SH-SY5Y (cell line): ENCODE measurements around the gene ENAH.

Source experiments
- GATA2 ChIP-seq: IDR thresholded peaks from 2 replicates; pipeline ENCODE4 v1.6.1; 2011; ENCODE audit warnings: mild to moderate bottlenecking, low read depth, low read length
- GATA3 ChIP-seq: IDR thresholded peaks from 2 replicates; pipeline ENCODE4 v1.6.1; 2011; ENCODE audit warnings: low read depth, mild to moderate bottlenecking, low read length, moderate library complexity

ENAH gene

GRCh38 chr1:225638853-225639252 is 14.1 kb downstream of the ENAH start:
- TF ChIP-seq GATA2 (no peak), GATA3 (no peak)

DNA sequence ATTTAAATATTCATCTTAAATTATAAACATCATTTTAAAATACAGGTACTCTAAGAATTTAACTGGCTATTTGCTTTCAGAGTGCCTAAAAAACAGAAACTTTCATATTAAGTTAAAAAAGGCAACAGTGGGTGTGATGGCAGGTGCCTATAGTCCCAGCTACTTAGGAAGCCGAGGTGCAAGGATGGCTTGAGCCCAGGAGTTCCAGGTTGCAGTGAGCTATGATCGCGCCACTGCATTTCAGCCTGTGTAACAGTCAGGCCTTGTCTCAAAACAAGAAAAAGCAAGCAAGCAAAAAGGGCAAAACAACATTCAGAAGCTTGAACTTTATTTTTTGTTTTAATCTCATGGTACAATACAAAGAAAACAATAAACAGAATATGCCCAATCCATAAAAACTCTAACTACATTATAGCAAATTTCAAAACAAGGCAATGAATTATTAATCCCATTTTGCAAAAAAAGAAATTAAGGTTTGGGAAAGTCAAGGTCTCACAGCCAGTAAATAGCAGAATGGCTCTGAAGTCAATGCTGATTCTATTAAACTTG is 15.2 kb downstream of the ENAH start:
- TF ChIP-seq GATA2, result no peak
- TF ChIP-seq GATA3, result no peak

GRCh38 chr1:225635649-225636048 is 17.3 kb downstream of the ENAH start:
- TF ChIP-seq GATA2 (no peak), GATA3 (no peak)

DNA sequence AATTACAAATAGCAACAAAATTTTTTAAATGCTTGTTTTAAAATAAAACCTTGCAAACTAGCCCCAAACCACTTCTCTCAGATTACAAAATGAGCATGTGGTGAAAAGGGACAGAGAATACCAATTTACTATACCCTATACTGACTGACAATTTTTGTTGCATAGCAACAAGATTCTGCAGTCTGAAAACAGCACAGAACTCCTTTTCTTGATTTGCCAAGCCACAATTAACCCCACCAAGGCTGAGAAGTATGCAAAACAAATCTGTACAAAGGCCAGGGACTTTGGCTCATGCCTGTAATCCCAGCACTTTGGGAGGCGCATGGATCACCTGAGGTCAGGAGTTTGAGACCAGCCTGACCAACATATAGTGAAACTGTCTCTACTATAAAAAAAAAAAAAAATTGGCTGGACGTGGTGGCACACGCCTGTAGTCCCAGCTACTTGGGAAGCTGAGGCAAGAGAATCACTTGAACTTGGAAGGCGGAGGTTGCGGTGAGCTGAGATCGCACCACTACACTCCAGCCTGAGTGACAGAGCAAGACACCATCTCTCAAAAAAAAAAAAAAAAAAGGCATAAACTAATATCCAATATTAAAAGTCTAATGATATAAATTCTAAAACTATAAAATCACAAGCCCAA is 21.8 kb downstream of the ENAH start:
- TF ChIP-seq GATA3 (no peak), GATA2 (no peak)

DNA sequence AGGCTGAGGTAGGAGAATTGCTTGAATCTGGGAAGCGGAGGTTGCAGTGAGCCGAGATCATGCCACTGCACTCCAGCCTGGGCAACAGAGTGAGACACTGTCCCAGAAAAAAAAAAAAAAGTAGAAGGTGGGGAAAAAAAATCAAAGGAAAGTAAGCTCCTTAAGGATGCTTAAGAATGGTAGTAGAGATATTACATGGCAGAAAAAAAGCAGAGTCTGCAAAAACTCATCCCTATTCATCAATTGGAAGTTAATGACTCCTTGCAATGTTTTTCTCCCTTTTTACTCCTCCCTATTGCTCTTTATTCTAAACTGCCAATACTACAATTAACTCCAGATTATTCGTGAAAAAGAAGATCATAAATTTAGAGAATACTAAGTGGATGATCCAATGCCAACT is 23.4 kb downstream of the ENAH start:
- TF ChIP-seq GATA2, result no peak
- no peak for TF ChIP-seq GATA3

DNA sequence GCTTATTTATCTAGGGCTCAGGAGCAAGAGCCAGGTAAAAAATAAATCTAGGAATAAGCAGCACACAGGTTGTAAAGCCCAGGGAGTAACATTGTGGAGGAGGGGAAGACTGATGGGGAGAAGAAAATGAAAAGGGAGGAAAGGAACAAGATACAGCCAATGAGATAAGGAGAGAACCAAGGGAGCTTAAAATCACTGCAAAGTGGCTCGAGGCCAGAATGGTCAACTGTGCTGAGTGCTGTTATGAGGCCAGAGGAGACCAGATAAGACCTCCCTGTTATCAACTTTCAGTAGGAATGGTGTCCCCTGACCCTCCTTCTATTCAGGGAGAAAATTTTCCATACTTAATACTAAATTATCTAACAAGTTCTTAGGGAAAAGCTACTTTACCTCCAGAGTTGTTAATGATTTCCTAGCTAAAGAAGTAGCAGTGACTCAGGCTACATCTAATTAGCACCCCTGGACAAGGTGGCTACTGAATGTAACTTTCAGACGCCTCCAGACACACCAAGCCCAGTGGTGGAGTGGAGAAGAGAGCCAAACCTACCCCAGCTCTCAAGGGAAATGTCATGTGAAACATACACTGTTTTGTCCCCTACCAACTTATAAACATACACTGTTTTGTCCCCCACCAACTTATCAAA is 25.5 kb downstream of the ENAH start:
- TF ChIP-seq GATA3 (no peak), GATA2 (0 out of 2 replicates have a peak, but pooled peaks have one; percentile 9)

- no peak for TF ChIP-seq GATA3
- no peak for TF ChIP-seq GATA2
These were observed 26.2 kb downstream of the ENAH start for GRCh38 chr1:225626698-225627097.

- no peak for TF ChIP-seq GATA3
- no peak for TF ChIP-seq GATA2
These were observed 35.0 kb downstream of the ENAH start for GRCh38 chr1:225617956-225618355.

GRCh38 chr1:225617479-225617878 is 35.4 kb downstream of the ENAH start:
- TF ChIP-seq GATA3, result no peak
- TF ChIP-seq GATA2, result no peak

- TF ChIP-seq GATA3 (no peak), GATA2 (no peak)
These were observed 39.9 kb downstream of the ENAH start for GRCh38 chr1:225613006-225613405.

- no peak for TF ChIP-seq GATA2
These were observed 40.6 kb downstream of the ENAH start for GRCh38 chr1:225612287-225612686.

DNA sequence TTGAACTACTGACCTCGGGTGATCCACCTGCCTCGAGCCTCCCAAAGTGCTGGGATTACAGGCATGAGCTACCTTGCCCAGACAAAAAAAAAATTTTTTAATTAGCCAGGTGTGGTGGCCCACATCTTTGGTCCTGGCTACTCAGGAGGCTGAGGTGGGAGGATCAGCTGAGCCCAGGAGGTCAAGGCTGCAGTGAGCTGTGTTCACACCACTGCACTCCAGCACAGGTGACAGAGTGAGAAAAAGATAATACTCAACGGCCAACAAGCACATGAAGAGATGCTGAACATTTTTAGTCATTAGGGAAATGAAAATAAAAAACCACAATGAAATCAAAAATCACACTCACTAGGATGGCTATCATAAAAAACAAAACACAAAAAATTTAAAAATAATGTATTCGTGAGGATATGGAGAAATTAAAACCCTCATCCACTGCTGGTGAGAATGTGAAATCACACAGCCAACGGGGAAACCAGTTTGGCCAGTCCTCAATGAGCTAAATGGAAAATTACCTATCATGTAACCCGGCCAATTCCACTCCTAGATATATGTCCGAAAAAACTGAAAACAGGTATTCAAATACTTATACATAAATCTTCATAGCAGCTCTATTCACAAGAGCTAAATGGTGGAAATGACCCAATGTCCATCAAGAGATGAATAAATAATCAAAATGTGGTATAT is 41.2 kb downstream of the ENAH start:
- TF ChIP-seq GATA2, result no peak

- TF ChIP-seq GATA3, result no peak
- TF ChIP-seq GATA2, result no peak
These were observed 42.4 kb downstream of the ENAH start for GRCh38 chr1:225610539-225610938.

DNA sequence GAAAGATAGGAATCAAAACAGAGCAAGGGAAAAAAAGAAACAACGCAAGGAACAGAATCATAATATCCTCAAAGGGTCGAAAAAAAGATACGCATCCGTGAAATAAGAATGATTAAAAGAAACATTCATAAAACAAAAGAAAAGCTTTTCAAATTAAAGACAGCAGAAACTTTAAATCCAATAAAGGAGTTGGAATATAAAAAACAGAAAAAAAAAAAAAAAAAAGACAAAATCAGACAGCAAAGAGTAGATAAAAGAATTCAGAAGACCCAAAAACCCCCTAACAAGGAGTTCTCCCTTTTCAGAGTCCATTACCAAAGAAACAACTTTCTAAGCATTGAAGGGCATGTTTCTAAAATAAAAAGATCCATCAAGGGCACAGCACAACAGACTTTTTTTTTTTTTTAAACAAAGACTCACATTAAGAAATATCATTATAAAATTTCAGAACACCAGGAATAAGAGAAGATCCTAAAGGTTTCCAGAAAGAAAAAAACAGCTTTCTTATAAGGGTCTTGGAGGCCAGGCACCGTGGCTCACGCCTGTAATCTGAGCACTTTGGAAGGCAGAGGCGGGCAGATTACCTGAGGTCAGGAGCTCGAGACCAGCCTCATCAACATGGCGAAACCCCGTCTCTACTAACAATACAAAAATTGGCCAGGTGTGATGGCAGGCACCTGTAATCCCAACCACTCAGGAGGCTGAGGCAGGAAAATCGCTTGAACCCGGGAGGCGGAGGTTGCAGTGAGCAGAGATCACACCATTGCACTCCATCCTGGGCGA is 44.7 kb downstream of the ENAH start:
- TF ChIP-seq GATA3, result no peak
- no peak for TF ChIP-seq GATA2
